Fibroblast of villous mesenchyme (primary cell): ENCODE data around the gene ST6GALNAC3. TPM values are rescaled to one million over a fixed set of nuclear protein-coding genes. Genes with fewer than 3 reads are reported as not detected.
"Not testable (repeated sequence)": the region's sequence is repeated elsewhere in the genome, so short reads cannot be mapped to it uniquely, and the experiment has no call there.

Experiments
- DNase-seq: peaks from one replicate; pipeline ENCODE4 v3.0.0-alpha.2; 2010; ENCODE audit warnings: low read depth
- H3K4me3 ChIP-seq: 2 replicates; pipeline ENCODE4 v1.5.1; 2011; ENCODE audit warnings: low read depth, mild to moderate bottlenecking, low read length
- total RNA-seq: library from RNA; depleted of rRNA; stranded (reverse); fragments of >200 nt; gene quantifications from 2 replicates; pipeline ENCODE4 v1.2.3, GENCODE V29; 2012
- TF ChIP-seq, protein P1 (sequence below): IDR thresholded peaks from 2 replicates; pipeline ENCODE4 v1.5.1; 2012; ENCODE audit warnings: low read depth, mild to moderate bottlenecking, low read length; ENCODE audit not compliant: insufficient read depth

The ST6GALNAC3 gene
- total RNA-seq, 1 donor, result 1.3 TPM

- no peak for DNase-seq
- TF ChIP-seq, protein P1, sequence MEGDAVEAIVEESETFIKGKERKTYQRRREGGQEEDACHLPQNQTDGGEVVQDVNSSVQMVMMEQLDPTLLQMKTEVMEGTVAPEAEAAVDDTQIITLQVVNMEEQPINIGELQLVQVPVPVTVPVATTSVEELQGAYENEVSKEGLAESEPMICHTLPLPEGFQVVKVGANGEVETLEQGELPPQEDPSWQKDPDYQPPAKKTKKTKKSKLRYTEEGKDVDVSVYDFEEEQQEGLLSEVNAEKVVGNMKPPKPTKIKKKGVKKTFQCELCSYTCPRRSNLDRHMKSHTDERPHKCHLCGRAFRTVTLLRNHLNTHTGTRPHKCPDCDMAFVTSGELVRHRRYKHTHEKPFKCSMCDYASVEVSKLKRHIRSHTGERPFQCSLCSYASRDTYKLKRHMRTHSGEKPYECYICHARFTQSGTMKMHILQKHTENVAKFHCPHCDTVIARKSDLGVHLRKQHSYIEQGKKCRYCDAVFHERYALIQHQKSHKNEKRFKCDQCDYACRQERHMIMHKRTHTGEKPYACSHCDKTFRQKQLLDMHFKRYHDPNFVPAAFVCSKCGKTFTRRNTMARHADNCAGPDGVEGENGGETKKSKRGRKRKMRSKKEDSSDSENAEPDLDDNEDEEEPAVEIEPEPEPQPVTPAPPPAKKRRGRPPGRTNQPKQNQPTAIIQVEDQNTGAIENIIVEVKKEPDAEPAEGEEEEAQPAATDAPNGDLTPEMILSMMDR, result no peak
These were observed 163.6 kb downstream of the ST6GALNAC3 start for GRCh38 chr1:76238094-76238628.

GRCh38 chr1:76239470-76239918, 164.9 kb downstream of the ST6GALNAC3 start:
- no peak overlapping the region for H3K4me3 ChIP-seq
- no peak for DNase-seq
- TF ChIP-seq, protein P1, result no peak

More at GRCh38 chr1:76238094-76238628, 163.6 kb downstream of the ST6GALNAC3 start:
- H3K4me3 ChIP-seq, result no peak overlapping the region

GRCh38 chr1:76240316-76240715, 165.8 kb downstream of the ST6GALNAC3 start:
- H3K4me3 ChIP-seq, result no peak overlapping the region
- TF ChIP-seq, protein P1, result no peak
- DNase-seq, result no peak

- DNase-seq, result not testable (repeated sequence)
These were observed 168.0 kb downstream of the ST6GALNAC3 start for GRCh38 chr1:76242587-76242986.

GRCh38 chr1:76247261-76247852, 172.8 kb downstream of the ST6GALNAC3 start:
- TF ChIP-seq, protein P1, result no peak
- no peak for DNase-seq
- H3K4me3 ChIP-seq, result no peak overlapping the region

More at GRCh38 chr1:76242587-76242986, 168.0 kb downstream of the ST6GALNAC3 start:
- not testable (repeated sequence) for H3K4me3 ChIP-seq

DNA sequence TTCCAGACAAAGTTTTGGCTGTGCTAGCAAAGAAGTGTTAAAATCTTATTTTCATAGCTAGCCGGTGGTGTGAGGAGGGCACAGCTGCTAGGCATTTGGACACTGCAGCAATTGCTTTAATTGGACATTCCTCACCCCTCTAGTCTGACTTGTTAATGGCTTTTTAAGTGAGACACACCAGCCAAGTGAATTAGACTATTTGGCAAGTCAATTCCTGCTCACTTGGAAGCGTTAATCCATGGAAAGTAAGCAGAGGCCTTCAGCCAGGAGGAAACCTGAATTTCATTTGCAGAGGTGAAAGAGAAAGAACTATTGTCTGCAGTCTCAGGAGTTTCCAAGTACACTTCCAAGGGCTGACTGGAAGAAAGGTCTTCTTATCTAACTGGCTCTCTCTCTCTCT, 175.7 kb downstream of the ST6GALNAC3 start:
- TF ChIP-seq, protein P1, result no peak
- no peak for DNase-seq
- no peak overlapping the region for H3K4me3 ChIP-seq

DNA sequence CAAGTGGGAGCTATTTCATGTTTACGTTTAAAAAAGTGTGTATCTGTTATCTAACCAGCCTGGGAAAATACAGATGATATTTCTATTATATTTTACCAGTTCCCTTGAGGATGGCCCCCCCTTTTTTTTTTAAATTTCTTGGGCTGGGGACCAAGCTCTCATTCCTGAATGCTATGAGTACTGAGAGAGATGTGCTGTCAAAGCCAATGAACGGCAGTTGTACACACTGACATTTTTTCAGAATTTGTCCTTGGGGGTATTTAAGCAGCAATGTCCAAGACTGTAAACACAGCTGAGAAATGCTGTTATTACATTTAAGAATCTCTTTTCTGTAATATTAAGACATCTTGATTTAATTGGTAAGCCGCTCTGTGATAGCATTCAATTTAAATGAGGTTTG, 177.9 kb downstream of the ST6GALNAC3 start:
- no peak overlapping the region for H3K4me3 ChIP-seq
- DNase-seq, result no peak
- TF ChIP-seq, protein P1, result no peak
